Measurements from ENCODE around the gene TAS1R1. TPM values are rescaled to one million over a fixed set of nuclear protein-coding genes. Genes with fewer than 3 reads are reported as not detected.

The TAS1R1 gene
- polyA plus RNA-seq, 1 donor from 2014 or later, result not detected

DNA sequence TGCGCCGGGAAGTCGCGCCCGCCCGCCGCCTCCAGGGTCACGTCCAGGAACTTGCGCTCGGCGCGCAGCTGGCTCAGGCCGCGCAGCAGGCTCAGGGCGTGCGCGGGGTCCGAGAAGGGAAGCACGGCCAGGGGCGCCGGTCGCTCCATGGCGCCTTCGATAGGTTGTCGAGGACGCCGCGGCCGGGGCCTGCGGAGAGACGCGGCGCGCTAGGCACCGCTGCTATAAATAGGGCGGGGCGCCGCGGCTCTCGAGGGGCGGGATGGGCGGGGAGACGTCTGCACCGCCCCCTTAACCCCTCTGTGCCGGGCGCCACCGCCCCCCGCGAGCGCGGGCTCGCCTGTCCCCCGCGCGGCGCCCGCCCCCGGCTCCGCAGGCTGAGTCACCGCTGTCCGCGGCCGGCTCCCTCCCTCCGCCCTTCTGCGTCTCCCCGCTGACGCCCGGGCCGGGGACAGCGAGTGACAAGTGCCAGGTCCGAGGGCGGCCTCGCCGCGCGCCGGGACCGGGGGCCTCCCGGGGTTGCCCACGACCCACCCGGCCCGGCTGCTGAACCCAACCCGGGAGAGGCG, 47.6 kb downstream of the TAS1R1 start, which contains the start of gene KLHL21:
TSS of gene KLHL21 (minus strand) at position 201 of the 569 bp plus-strand sequence. CDS start at position 149, 52 bp downstream.
- no peaks in the 10 kb centered on the region for H3K36me3 ChIP-seq (ENCODE audit: insufficient read depth, low read length)
- H3K9me3 ChIP-seq (ENCODE audit: low read length), result no peaks in the 10 kb centered on the region
- peak within 1 kb of the TSS; percentile 12 for H3K27ac ChIP-seq (ENCODE audit: low read length)
- H3K79me2 ChIP-seq (replicated peaks; ENCODE audit: insufficient read depth, low read length), result no peaks in the 10 kb centered on the region
- peaks cover 21% of the 10 kb centered on the region for H3K27me3 ChIP-seq (ENCODE audit: insufficient read depth, low read depth, low read length)
- no peaks in the 10 kb centered on the region for H4K20me1 ChIP-seq (ENCODE audit: insufficient read depth)
- peak within 1 kb of the TSS; percentile 92 for H3K4me3 ChIP-seq (ENCODE audit: low read length)
- H3K4me2 ChIP-seq (ENCODE audit: low read length), result peak within 1 kb of the TSS; percentile 68
- TF ChIP-seq TAF1 (IDR thresholded peaks at IDR 0.05; ENCODE audit: low read depth) (no peak), EZH2 (IDR thresholded peaks at IDR 0.05; ENCODE audit: borderline replicate concordance, insufficient read depth, low read length, poor library complexity, severe bottlenecking) (no peak), POLR2AphosphoS5 (IDR thresholded peaks at IDR 0.05) (peak; percentile 13)
- H3K9ac ChIP-seq (ENCODE audit: low read length), result peak within 1 kb of the TSS; percentile 59
- no peaks in the 10 kb centered on the region for H3F3A ChIP-seq (ENCODE audit: insufficient read depth, low read length, poor library complexity, severe bottlenecking)
- H3K9me2 ChIP-seq (ENCODE audit: insufficient read depth, low read length), result no peaks in the 10 kb centered on the region
- H2AFZ ChIP-seq (ENCODE audit: low read depth, low read length), result no peak within 1 kb of the TSS

DNA sequence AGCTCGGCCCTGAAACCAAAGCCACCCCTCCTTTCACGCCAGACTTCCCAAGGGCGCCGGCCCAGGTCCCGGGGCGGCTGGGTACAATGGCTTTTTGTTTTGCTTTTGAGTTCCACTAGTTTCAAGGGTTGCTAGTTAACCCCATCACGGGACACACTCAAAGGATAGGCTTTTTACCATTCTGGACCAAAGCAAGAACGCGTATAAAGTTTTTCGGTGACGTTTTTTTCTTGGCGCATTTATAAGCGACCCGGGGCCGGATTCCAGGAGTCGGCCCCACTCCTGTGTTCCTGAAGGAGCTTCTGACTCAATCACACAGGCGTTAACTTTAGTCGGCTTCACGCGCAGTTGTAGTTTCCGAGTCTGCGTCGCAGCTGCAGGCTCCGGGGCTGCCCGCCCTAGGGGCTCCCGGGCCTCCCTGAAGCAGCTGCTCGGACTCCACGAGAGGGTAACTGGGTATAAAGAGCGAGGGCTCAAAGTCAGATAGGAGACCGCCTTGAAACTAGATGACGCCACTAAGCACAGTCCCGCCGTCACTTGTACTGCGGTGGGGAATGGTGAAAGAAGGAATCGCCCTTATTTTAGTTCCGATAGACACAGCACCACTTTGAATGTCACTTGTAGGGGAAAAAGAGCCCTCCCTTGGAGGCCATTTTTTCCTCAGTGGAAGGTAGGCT, 48.3 kb downstream of the TAS1R1 start:
- Histone ChIP-seq H3F3A (ENCODE audit: insufficient read depth, low read length, poor library complexity, severe bottlenecking) (no peaks in the 10 kb centered on the region), H3K27ac (ENCODE audit: low read length) (no peak overlapping the region), H3K4me3 (ENCODE audit: low read length) (peak overlapping the region; percentile 92), H3K9me3 (ENCODE audit: low read length) (no peaks in the 10 kb centered on the region), H3K9me2 (ENCODE audit: insufficient read depth, low read length) (no peaks in the 10 kb centered on the region), H3K4me2 (ENCODE audit: low read length) (no peak overlapping the region), H3K9ac (ENCODE audit: low read length) (no peak overlapping the region), H2AFZ (ENCODE audit: low read depth, low read length) (no peak overlapping the region), H3K79me2 (replicated peaks; ENCODE audit: insufficient read depth, low read length) (no peaks in the 10 kb centered on the region), H4K20me1 (ENCODE audit: insufficient read depth) (no peaks in the 10 kb centered on the region), H3K36me3 (ENCODE audit: insufficient read depth, low read length) (no peaks in the 10 kb centered on the region), H3K27me3 (ENCODE audit: insufficient read depth, low read depth, low read length) (peaks cover 21% of the 10 kb centered on the region)
- TF ChIP-seq TAF1 (IDR thresholded peaks at IDR 0.05; ENCODE audit: low read depth), result no peak
- TF ChIP-seq RAD21 (conservative IDR thresholded peaks at IDR 0.05), result no peak
- no peak for TF ChIP-seq CTCF (IDR thresholded peaks at IDR 0.05; ENCODE audit: poor library complexity, severe bottlenecking)
- TF ChIP-seq MXI1 (conservative IDR thresholded peaks at IDR 0.05; ENCODE audit: poor library complexity, severe bottlenecking), result no peak
- TF ChIP-seq EP300 (conservative IDR thresholded peaks at IDR 0.05; ENCODE audit: poor library complexity, severe bottlenecking), result no peak
- TF ChIP-seq POLR2AphosphoS5 (IDR thresholded peaks at IDR 0.05), result no peak
- no peak for TF ChIP-seq EZH2 (IDR thresholded peaks at IDR 0.05; ENCODE audit: borderline replicate concordance, insufficient read depth, low read length, poor library complexity, severe bottlenecking)
- TF ChIP-seq SMC3 (conservative IDR thresholded peaks at IDR 0.05; ENCODE audit: poor library complexity), result no peak
- TF ChIP-seq, protein P1, sequence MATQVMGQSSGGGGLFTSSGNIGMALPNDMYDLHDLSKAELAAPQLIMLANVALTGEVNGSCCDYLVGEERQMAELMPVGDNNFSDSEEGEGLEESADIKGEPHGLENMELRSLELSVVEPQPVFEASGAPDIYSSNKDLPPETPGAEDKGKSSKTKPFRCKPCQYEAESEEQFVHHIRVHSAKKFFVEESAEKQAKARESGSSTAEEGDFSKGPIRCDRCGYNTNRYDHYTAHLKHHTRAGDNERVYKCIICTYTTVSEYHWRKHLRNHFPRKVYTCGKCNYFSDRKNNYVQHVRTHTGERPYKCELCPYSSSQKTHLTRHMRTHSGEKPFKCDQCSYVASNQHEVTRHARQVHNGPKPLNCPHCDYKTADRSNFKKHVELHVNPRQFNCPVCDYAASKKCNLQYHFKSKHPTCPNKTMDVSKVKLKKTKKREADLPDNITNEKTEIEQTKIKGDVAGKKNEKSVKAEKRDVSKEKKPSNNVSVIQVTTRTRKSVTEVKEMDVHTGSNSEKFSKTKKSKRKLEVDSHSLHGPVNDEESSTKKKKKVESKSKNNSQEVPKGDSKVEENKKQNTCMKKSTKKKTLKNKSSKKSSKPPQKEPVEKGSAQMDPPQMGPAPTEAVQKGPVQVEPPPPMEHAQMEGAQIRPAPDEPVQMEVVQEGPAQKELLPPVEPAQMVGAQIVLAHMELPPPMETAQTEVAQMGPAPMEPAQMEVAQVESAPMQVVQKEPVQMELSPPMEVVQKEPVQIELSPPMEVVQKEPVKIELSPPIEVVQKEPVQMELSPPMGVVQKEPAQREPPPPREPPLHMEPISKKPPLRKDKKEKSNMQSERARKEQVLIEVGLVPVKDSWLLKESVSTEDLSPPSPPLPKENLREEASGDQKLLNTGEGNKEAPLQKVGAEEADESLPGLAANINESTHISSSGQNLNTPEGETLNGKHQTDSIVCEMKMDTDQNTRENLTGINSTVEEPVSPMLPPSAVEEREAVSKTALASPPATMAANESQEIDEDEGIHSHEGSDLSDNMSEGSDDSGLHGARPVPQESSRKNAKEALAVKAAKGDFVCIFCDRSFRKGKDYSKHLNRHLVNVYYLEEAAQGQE (IDR thresholded peaks at IDR 0.05; ENCODE audit: borderline replicate concordance), result no peak

Data from neural cell (in vitro differentiated cells).